HL-60/S4 treated with retinoic acid at 250 ng/mL for 4 days and 3 days (cell line): ENCODE measurements around the gene RNF227.

ENCODE experiments used
- in situ Hi-C: fragments of 300-500 bp; cut with MboI; formaldehyde crosslinking; loops from 2 replicates; pipeline ENCODE4 v1.7.0; 2022; ENCODE audit warnings: low sequenced_read_pairs

The RNF227 gene

GRCh38 chr17:7930841-7931631 is 14.9 kb upstream of the RNF227 start:
- in situ Hi-C loops = no loop called here

DNA sequence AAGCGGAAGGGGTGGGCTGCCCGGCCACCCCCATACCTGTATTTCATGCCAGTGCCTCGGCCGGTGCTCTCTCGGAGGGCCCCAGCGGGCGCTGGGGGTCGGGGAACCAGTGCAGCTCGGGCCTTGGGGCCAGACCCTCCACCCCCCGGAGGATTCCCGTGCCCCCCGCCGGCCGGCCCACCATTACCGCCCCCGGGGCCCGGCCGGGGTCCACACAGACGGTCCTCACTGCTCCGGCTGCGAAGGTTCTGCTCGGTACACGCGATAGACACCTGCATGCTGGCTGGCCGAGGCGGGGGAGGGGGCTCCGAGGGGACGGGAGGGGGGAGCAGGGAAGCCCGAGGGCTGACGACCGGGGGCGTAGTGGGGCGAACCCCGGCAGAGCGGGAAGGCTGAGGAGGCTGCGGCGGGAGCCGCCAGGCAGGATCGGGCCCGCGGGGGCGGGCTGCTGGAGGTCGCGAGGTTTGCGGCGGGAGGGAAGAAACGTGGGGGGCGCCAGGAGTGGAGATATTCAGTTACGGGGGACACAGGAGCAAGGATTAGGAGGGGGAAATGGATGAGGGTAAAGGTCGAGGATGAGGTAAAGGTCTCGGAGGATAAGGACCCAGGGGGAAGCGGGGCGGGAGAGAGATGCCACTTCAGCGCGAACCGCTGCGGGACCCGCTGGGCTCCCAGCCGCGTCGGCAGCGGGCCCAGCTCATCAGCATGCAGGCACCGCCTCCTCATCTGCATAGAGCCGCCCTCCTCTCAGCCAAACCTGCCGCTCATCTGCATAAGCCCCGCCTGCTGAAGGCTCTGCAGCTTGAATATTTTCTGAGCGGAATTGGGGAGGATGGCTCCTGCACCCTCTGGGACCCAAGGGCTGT is 13.3 kb upstream of the RNF227 start, which contains the start of gene KCNAB3:
Gene KCNAB3, minus strand, starts transcription at position 699 of the 866 bp plus-strand sequence. Its CDS starts 421 bp downstream, at position 278.
- in situ Hi-C loops = no loop called here

DNA sequence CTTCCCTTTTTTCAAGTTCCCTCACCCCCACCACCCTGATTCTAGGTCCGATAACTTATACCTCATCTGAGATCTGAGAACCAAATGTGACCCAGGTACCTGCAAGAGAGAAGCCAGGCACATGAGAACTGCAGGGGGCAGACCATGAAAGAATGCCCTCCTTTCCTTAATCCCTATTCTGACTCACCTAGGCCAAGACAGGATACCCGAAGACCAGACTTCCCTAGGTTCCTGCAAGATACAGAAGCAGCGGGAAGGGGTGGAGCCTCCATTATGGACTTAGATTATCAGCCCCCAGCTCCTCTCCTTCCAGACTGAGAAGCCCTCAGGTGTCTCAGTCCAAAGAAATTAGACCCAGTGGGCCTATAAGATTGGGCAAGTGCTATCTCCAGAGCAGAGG is 11.5 kb upstream of the RNF227 start:
- in situ Hi-C loops = no loop called here

- in situ Hi-C loops = no loop called here
These were observed 6.9 kb upstream of the RNF227 start for GRCh38 chr17:7922845-7923628.

DNA sequence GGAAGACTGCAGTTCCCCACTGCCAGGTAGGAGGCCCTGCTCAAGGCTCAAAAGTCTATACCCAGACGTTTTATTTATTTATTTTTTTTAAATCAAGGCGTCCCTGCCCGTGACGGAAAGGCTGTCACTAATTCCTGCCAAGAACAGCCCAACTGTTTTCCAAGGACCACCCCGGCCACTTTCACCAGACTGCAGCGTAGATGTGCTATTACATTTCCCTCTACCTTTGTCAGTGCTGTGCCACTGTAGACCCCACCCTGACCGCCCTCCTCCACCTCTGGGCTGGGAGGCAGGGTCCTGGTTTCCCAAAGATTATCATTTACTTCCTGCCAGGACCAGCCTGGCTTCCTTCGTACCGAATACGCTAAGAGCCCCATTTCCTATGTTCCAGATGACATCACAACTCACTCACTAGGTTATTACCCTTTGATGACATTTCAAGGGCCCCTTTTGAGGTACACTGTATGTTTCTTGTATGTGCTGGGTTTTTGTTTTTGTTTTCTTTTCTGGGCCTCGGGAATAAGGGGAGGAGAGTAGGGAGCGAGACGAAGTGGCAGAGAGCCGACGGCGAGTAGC is 6.3 kb upstream of the RNF227 start:
- in situ Hi-C loops = no loop called here

DNA sequence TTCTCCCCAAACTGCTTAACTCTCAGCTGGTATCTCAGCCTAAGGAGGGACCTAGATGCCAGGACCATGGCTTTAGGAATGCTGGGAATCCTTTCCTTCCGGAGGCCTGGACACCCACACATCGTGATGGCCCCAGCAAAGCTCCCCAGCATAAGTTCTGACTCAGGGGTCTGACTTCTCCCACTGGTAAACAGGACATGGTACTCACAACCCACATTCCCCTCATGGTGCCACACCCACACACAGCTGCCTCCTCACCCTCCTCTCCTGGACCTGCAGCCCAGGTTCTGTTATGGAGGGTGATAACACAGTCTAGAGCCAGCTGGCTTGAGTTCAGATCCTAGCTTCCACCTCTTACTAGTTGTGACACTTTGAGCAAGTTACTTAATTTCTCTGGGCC is 719 bp upstream of the RNF227 start:
- in situ Hi-C loops = loop anchor here (10.0 kb wide), 1 partner anchor 128 kb away; no protein-coding TSS in a partner anchor

- in situ Hi-C loops = loop anchor here (10.0 kb wide), 1 partner anchor 128 kb away; no protein-coding TSS in a partner anchor
These were observed 245 bp upstream of the RNF227 start for GRCh38 chr17:7916385-7916682.

GRCh38 chr17:7915179-7915610 is 894 bp downstream of the RNF227 start:
- in situ Hi-C loops = loop anchor here (10.0 kb wide), 1 partner anchor 130 kb away; no protein-coding TSS in a partner anchor

DNA sequence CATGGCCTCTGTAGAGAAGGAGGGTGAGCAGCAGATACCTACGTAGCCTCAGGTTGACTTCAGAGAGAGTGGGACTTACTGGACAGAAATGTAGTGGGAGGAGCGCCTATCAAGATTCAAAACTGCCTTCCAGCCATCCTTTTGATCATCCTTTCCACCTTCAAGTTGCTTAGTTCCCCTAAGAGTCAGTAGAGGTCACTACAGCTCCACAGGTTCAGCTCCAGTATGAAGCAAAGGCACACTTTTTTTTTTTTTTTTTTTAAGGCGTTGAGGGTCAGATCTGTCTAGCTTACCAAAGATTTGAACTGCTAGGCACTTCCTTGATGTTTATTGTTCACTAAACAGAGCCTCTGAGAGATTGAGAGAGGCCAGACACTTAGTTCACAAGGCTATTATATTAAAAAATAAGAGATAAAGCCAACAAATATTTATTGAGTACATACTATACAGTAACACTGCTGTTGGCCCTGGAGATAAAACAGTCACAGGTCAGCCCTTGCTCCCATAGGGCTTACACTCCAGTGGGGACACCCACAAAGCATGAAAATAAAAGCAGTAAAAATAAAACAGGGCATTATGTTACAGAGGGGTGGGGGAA is 3.1 kb downstream of the RNF227 start:
- in situ Hi-C loops = loop anchor here (10.0 kb wide), 1 partner anchor 132 kb away; no protein-coding TSS in a partner anchor

- in situ Hi-C loops = loop anchor here (10.0 kb wide), 1 partner anchor 134 kb away; no protein-coding TSS in a partner anchor
These were observed 5.0 kb downstream of the RNF227 start for GRCh38 chr17:7911116-7911515.

DNA sequence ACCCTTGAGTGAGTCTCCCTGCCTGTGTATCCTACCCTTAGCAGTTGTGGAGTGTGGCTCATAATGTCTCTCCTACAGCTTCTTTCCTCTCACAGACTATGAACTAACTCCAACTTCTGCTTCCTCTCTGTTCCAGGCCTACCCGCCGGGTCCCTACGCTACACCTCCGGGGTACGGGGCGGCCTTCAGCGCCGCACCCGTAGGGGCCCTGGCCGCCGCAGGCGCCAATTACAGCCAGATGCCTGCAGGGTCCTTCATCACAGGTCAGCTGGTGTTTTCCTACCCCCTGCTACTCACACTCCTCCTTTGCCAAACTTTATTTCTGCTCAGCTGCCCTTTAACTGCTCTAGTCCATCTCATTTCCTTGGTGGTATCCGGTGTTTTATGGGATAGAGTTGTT is 5.4 kb downstream of the RNF227 start:
- in situ Hi-C loops = loop anchor here (10.0 kb wide), 1 partner anchor 134 kb away; no protein-coding TSS in a partner anchor

DNA sequence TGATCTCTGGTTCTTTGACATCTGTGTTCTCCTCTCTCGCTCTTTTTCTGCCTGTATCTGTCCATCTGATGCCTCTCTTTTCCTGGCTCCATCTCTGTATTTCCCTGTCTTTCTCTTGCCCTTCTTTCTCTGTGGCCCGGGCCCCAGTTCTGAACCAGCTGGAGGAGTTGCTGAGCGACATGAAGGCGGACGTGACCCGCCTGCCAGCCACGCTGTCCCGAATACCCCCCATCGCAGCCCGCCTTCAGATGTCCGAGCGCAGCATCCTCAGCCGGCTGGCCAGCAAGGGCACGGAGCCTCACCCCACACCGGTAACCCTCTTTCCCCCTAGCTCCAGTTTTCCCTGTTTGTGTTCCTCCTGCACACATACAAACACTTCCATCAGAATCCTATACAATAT is 5.8 kb downstream of the RNF227 start:
- in situ Hi-C loops = loop anchor here (10.0 kb wide), 1 partner anchor 135 kb away; no protein-coding TSS in a partner anchor

DNA sequence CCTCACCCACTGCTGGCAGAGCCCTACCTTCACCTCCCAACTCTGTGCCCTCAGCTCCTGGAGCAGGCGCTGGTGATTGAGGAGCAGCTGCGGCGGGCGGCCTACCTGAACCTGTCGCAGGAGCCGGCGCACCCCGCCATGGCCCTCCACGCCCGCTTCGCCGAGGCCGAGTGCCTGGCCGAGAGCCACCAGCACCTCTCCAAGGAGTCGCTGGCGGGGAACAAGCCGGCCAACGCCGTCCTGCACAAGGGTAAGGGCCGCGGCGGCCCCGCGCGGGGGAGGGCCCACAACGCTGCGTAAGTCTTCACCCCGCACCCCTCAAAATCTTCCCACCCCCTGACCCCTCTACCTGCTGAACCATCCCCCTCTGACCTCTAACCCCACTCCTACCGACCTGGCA is 7.0 kb downstream of the RNF227 start:
- in situ Hi-C loops = no loop called here

DNA sequence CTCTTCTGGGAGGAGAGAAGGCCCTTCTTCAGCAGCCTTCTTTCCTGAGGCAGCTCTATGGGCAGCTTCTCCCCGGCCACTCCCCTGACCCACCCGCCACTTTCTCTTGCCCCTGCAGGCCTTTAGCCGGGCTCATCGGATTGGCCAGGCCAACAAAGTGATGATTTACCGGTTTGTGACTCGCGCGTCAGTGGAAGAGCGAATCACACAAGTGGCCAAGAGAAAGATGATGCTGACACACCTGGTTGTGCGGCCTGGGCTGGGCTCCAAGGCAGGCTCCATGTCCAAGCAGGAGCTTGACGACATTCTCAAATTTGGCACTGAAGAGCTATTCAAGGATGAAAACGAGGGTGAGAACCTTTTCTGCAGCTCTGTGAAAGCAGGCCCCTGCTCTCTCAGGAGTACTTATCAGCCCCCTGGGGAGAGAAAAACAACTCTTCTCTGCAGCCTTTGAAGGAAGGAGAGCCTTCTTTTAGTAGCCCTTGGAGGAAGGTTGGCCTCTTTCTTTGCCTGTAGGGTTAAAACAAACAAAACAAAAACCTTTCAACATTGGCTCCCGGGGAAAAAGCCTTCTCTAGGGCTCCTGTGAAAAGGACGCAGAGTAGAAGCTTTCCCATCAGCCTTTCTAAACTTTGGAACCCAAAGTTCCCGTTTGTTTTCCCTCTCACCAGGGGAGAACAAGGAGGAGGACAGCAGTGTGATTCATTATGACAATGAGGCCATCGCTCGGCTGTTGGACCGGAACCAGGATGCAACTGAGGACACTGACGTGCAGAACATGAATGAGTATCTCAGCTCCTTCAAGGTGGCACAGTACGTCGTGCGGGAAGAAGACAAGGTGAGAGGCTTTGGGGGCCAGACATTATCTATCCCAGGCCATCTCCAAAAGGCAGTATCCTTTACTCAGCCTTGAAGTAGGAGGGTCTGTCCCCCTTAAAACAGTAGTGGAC is 12.7 kb downstream of the RNF227 start:
- in situ Hi-C loops = no loop called here

DNA sequence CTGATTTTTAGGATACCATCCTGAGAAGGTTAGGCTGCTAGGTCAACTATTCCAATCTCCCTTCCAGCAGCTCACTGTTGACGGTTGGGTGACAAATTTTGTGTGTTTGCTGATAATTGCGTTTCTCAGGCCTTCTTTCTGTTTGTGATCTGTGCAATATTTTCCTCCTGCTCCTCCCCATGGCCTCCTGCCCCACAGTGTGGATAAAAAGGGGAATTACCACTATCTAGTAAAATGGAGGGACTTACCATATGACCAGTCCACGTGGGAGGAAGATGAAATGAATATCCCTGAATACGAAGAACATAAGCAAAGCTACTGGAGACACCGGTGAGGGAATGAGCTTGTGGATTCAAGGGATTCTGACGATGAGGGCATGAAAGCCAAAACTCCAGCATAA is 18.3 kb downstream of the RNF227 start:
- in situ Hi-C loops = no loop called here

- in situ Hi-C loops = no loop called here
These were observed 19.0 kb downstream of the RNF227 start for GRCh38 chr17:7897090-7897489.

- in situ Hi-C loops = no loop called here
These were observed 21.2 kb downstream of the RNF227 start for GRCh38 chr17:7894866-7895265.

DNA sequence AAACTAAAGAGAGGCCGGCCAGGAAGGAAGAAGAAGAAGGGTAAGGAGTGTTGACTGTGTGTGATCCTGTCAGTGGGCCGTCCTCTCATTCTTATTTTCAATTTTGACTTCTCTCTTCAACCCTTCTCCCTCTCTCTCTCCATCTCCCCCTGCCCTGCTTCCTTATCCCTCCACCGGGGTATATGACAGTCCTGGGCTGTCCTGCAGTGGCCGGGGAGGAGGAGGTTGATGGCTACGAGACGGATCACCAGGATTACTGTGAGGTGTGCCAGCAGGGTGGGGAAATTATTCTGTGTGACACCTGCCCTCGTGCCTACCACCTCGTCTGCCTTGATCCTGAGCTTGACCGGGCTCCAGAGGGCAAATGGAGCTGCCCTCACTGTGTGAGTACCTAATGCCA is 21.9 kb downstream of the RNF227 start:
- in situ Hi-C loops = no loop called here
